H9 (cell line): Measurements from ENCODE around the gene MGST2. TPM values are rescaled to one million over a fixed set of nuclear protein-coding genes. Genes with fewer than 3 reads are reported as not detected.

Experiments used
- DNase-seq: peaks from one replicate; pipeline ENCODE4 v3.0.0-alpha.2; 2017
- H2AFZ ChIP-seq: one replicate; pipeline ENCODE4 v1.6.1; 2013; ENCODE audit warnings: mild to moderate bottlenecking, low read length, control low read depth, moderate library complexity
- H2AK5ac ChIP-seq: 2 replicates; pipeline ENCODE4 v1.6.1; 2013; ENCODE audit warnings: low read length, control low read depth, mixed read lengths; ENCODE audit not compliant: insufficient read length
- H2BK120ac ChIP-seq: one replicate; pipeline ENCODE4 v1.6.1; 2013; ENCODE audit warnings: low read depth, mild to moderate bottlenecking, low read length, control low read depth, inconsistent platforms; ENCODE audit not compliant: poor library complexity, severe bottlenecking
- H2BK12ac ChIP-seq: 2 replicates; pipeline ENCODE4 v1.6.1; 2013; ENCODE audit warnings: low read length, control low read depth, mixed read lengths, low read depth; ENCODE audit not compliant: insufficient read length
- H2BK15ac ChIP-seq: 2 replicates; pipeline ENCODE4 v1.6.1; 2013; ENCODE audit warnings: low read depth, low read length, control low read depth
- H2BK20ac ChIP-seq: one replicate; pipeline ENCODE4 v1.6.1; 2013; ENCODE audit warnings: low read depth, mild to moderate bottlenecking, low read length, control low read depth, inconsistent platforms; ENCODE audit not compliant: poor library complexity, severe bottlenecking
- H2BK5ac ChIP-seq: 2 replicates; pipeline ENCODE4 v1.6.1; 2013; ENCODE audit warnings: low read length, control low read depth, mixed read lengths; ENCODE audit not compliant: insufficient read length
- H3K14ac ChIP-seq: 2 replicates; pipeline ENCODE4 v1.6.1; 2013; ENCODE audit warnings: low read length, control low read depth; ENCODE audit not compliant: insufficient read depth
- H3K18ac ChIP-seq: 2 replicates; pipeline ENCODE4 v1.6.1; 2013; ENCODE audit warnings: low read depth, mild to moderate bottlenecking, mixed read lengths, low read length, control low read depth; ENCODE audit not compliant: insufficient read length
- H3K23ac ChIP-seq: 2 replicates; pipeline ENCODE4 v1.6.1; 2013; ENCODE audit warnings: low read length, control low read depth, mixed read lengths, low read depth; ENCODE audit not compliant: insufficient read length
- H3K23me2 ChIP-seq: 2 replicates; pipeline ENCODE4 v1.6.1; 2013; ENCODE audit warnings: low read depth, mild to moderate bottlenecking, mixed read lengths, low read length, control low read depth; ENCODE audit not compliant: insufficient read length, poor library complexity, severe bottlenecking
- H3K27ac ChIP-seq: 2 replicates; pipeline ENCODE4 v1.5.1; 2013; ENCODE audit warnings: low read length, control low read depth, mixed read lengths, low read depth; ENCODE audit not compliant: insufficient read length
- H3K27me3 ChIP-seq: 2 replicates; pipeline ENCODE4 v1.6.1; 2013; ENCODE audit warnings: low read length, control low read depth, inconsistent platforms; ENCODE audit not compliant: insufficient read depth
- H3K4ac ChIP-seq: 2 replicates; pipeline ENCODE4 v1.6.1; 2013; ENCODE audit warnings: low read depth, mild to moderate bottlenecking, control low read depth, inconsistent platforms, low read length, moderate library complexity
- H3K4me1 ChIP-seq: 2 replicates; pipeline ENCODE4 v1.6.1; 2013; ENCODE audit warnings: low read length, control low read depth, inconsistent platforms; ENCODE audit not compliant: insufficient read depth
- H3K4me2 ChIP-seq: 2 replicates; pipeline ENCODE4 v1.6.1; 2013; ENCODE audit warnings: low read length, control low read depth, mixed read lengths; ENCODE audit not compliant: insufficient read length, insufficient read depth
- H3K56ac ChIP-seq: 2 replicates; pipeline ENCODE4 v1.6.1; 2013; ENCODE audit warnings: low read depth, mild to moderate bottlenecking, mixed read lengths, low read length, control low read depth; ENCODE audit not compliant: insufficient read length
- H3K79me1 ChIP-seq: 2 replicates; pipeline ENCODE4 v1.6.1; 2013; ENCODE audit warnings: low read depth, mild to moderate bottlenecking, moderate library complexity, low read length, control low read depth, inconsistent platforms; ENCODE audit not compliant: insufficient read depth, poor library complexity, severe bottlenecking
- H3K79me2 ChIP-seq: 2 replicates; pipeline ENCODE4 v1.6.1; 2013; ENCODE audit warnings: low read length, control low read depth, inconsistent platforms; ENCODE audit not compliant: insufficient read depth
- H3K9ac ChIP-seq: 2 replicates; pipeline ENCODE4 v1.6.1; 2013; ENCODE audit warnings: low read length, control low read depth, mixed read lengths; ENCODE audit not compliant: insufficient read length; ENCODE audit errors: extremely low read depth
- H3K9me3 ChIP-seq: one replicate; pipeline ENCODE4 v1.6.1; 2013; ENCODE audit warnings: low read depth, low read length, inconsistent platforms; ENCODE audit not compliant: control insufficient read depth
- H3T11ph ChIP-seq: one replicate; pipeline ENCODE4 v1.6.1; 2013; ENCODE audit warnings: mild to moderate bottlenecking, low read length, control low read depth, inconsistent platforms
- H4K20me1 ChIP-seq: one replicate; pipeline ENCODE4 v1.6.1; 2013; ENCODE audit not compliant: control insufficient read depth, insufficient read length, insufficient read depth
- H4K5ac ChIP-seq: 2 replicates; pipeline ENCODE4 v1.6.1; 2013; ENCODE audit warnings: low read depth, mild to moderate bottlenecking, mixed read lengths, low read length, control low read depth; ENCODE audit not compliant: insufficient read length
- H4K8ac ChIP-seq: replicated peaks from 2 replicates; pipeline ENCODE4 v1.6.1; 2013; ENCODE audit warnings: low read length, control low read depth, mixed read lengths, low read depth; ENCODE audit not compliant: insufficient read length
- H4K91ac ChIP-seq: 2 replicates; pipeline ENCODE4 v1.6.1; 2013; ENCODE audit warnings: low read depth, mild to moderate bottlenecking, moderate library complexity, mixed read lengths, low read length, control low read depth; ENCODE audit not compliant: insufficient read length
- H3K27ac Mint-ChIP-seq, 3 experiments: 2 replicates in 2 of 3; 3 replicates in 1 of 3; pipeline ENCODE4 v1.8.0; 2020 to 2021; ENCODE audit warnings: mixed read lengths in 3 of 3, mild to moderate bottlenecking in 1 of 3, moderate library complexity in 1 of 3
- H3K27me3 Mint-ChIP-seq: 2 replicates; pipeline ENCODE4 v1.8.0; 2021; ENCODE audit warnings: low read depth, mild to moderate bottlenecking, moderate library complexity, mixed read lengths
- H3K36me3 Mint-ChIP-seq, 3 experiments: 2 replicates in 2 of 3; 3 replicates in 1 of 3; pipeline ENCODE4 v1.8.0; 2020 to 2021; ENCODE audit warnings: low read depth in 3 of 3, mixed read lengths in 3 of 3; ENCODE audit not compliant: insufficient read depth in 1 of 3
- H3K4me1 Mint-ChIP-seq, 2 experiments: 2 replicates each; pipeline ENCODE4 v1.8.0; 2020; ENCODE audit warnings: mixed read lengths in 2 of 2
- H3K4me3 Mint-ChIP-seq, 2 experiments: 2 replicates in 1 of 2; 3 replicates in 1 of 2; pipeline ENCODE4 v1.8.0; 2020 to 2021; ENCODE audit warnings: mild to moderate bottlenecking in 2 of 2, mixed read lengths in 2 of 2, moderate library complexity in 1 of 2
- H3K9me3 Mint-ChIP-seq, 2 experiments: 2 replicates in 1 of 2; 3 replicates in 1 of 2; pipeline ENCODE4 v1.8.0; 2020; ENCODE audit warnings: mild to moderate bottlenecking in 2 of 2, mixed read lengths in 2 of 2, moderate library complexity in 1 of 2
- WGBS: extraction: QIAGEN DNeasy Blood & Tissue Kit; methylation state at CpG from one replicate; pipeline ENCODE4 v1.1.7; 2013; ENCODE audit warnings: missing lambda C conversion rate, low lambda C conversion rate, mixed read lengths; ENCODE audit not compliant: insufficient read length; ENCODE audit errors: extremely low coverage; 5-methylcytosine and 5-hydroxymethylcytosine counted together
- total RNA-seq: library from RNA; stranded (reverse); gene quantifications from 2 replicates; pipeline ENCODE4 v1.2.1, GENCODE V29; 2021
- TF ChIP-seq, protein P1 (sequence below): fragments of 200-600 bp; sonication (generic); conservative IDR thresholded peaks from 3 replicates; pipeline ENCODE4 v1.8.0; 2021; ENCODE audit warnings: antibody characterized with exemption, mild to moderate bottlenecking

MGST2 gene
- total RNA-seq, 1 experiment from 2014 or later: 6.4 TPM

DNA sequence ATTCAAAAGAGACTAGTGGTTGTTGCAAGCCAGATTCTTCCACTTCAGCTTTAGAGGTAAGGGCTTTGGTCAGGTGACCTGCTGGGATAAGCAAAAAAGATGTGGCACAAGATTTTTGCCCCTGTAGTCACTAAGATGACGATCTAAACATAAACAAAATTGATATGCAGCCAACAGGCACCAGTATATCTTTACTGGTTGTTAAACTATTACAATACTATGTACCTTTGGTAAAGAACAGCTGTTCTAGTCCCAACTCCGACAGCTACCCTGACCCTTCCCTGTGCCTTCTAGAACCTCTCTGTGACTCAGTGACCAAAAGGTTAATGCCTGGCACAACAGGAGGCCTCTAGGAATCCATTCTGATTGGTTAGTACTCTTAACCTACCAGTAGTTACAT lies 59.6 kb downstream of the MGST2 start:
- no peaks in the 10 kb centered on the region for H3K23me2 ChIP-seq
- H2BK12ac ChIP-seq: no peak overlapping the region
- H3K79me2 ChIP-seq: no peaks in the 10 kb centered on the region
- no peak overlapping the region for H3T11ph ChIP-seq
- no peak overlapping the region for H2BK20ac ChIP-seq
- no peak overlapping the region for H2BK15ac ChIP-seq
- H3K4ac ChIP-seq: no peak overlapping the region
- H3K4me2 ChIP-seq: no peak overlapping the region
- no peak overlapping the region for H3K23ac ChIP-seq
- no peaks in the 10 kb centered on the region for H3K79me1 ChIP-seq
- TF ChIP-seq, protein P1, sequence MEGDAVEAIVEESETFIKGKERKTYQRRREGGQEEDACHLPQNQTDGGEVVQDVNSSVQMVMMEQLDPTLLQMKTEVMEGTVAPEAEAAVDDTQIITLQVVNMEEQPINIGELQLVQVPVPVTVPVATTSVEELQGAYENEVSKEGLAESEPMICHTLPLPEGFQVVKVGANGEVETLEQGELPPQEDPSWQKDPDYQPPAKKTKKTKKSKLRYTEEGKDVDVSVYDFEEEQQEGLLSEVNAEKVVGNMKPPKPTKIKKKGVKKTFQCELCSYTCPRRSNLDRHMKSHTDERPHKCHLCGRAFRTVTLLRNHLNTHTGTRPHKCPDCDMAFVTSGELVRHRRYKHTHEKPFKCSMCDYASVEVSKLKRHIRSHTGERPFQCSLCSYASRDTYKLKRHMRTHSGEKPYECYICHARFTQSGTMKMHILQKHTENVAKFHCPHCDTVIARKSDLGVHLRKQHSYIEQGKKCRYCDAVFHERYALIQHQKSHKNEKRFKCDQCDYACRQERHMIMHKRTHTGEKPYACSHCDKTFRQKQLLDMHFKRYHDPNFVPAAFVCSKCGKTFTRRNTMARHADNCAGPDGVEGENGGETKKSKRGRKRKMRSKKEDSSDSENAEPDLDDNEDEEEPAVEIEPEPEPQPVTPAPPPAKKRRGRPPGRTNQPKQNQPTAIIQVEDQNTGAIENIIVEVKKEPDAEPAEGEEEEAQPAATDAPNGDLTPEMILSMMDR: no peak
- no peak overlapping the region for H3K27ac ChIP-seq
- no peak overlapping the region for H4K8ac ChIP-seq
- H3K4me1 ChIP-seq: no peaks in the 10 kb centered on the region
- H2BK120ac ChIP-seq: no peak overlapping the region
- no peak overlapping the region for H2AK5ac ChIP-seq
- H3K9me3 ChIP-seq: no peaks in the 10 kb centered on the region
- Mint-ChIP-seq H3K9me3 (no peaks in the 10 kb centered on the region), H3K27me3 (peaks cover 2% of the 10 kb centered on the region; the same call in 1 of the 2 replicates), H3K27ac (no peak overlapping the region), H3K4me3 (no peak overlapping the region), H3K4me1 (no peaks in the 10 kb centered on the region), H3K36me3 (no peaks in the 10 kb centered on the region)
- H4K91ac ChIP-seq: no peak overlapping the region
- no peak overlapping the region for H3K18ac ChIP-seq
- H3K56ac ChIP-seq: no peak overlapping the region
- no CpG with 5 or more reads among the region's 2 CpGs for WGBS
- H4K5ac ChIP-seq: no peak overlapping the region
- H3K9ac ChIP-seq: no peak overlapping the region
- H2AFZ ChIP-seq: no peak overlapping the region
- H3K14ac ChIP-seq: no peak overlapping the region
- DNase-seq: no peak
- no peak overlapping the region for H2BK5ac ChIP-seq
- H4K20me1 ChIP-seq: no peaks in the 10 kb centered on the region
- H3K27me3 ChIP-seq: no peaks in the 10 kb centered on the region
